HG02798 (cell line): ENCODE results near the gene GSG1L2.

Experiments
- ATAC-seq: cut with Tn5 transposase; IDR thresholded peaks from one replicate; pipeline ENCODE4 v1.9.1; 2021; ENCODE audit warnings: mild to moderate bottlenecking; ENCODE audit not compliant: unreplicated experiment, poor library complexity

GSG1L2 gene

GRCh38 chr17:9821921-9822320 is at the start of gene GSG1L2:
TSS of gene GSG1L2 (minus strand) at chr17:9822079. CDS start at chr17:9822071, 8 bp downstream.
- no peak for ATAC-seq

- no peak for ATAC-seq
Measured at GRCh38 chr17:9868552-9868951, 46.7 kb upstream of the GSG1L2 start.

- ATAC-seq: no peak
Measured at GRCh38 chr17:9865586-9865985, 43.7 kb upstream of the GSG1L2 start.

- ATAC-seq: no peak
Measured at GRCh38 chr17:9862949-9863348, 41.1 kb upstream of the GSG1L2 start.

GRCh38 chr17:9862220-9862619 is 40.3 kb upstream of the GSG1L2 start:
- ATAC-seq: no peak

GRCh38 chr17:9860851-9861250 is 39.0 kb upstream of the GSG1L2 start:
- no peak for ATAC-seq

- no peak for ATAC-seq
Measured at GRCh38 chr17:9859781-9860180, 37.9 kb upstream of the GSG1L2 start.

GRCh38 chr17:9855036-9855435 is 33.2 kb upstream of the GSG1L2 start:
- no peak for ATAC-seq

- ATAC-seq: no peak
Measured at GRCh38 chr17:9854255-9854654, 32.4 kb upstream of the GSG1L2 start.

GRCh38 chr17:9850151-9850550 is 28.3 kb upstream of the GSG1L2 start:
- ATAC-seq: no peak

- ATAC-seq: no peak
Measured at GRCh38 chr17:9845306-9845705, 23.4 kb upstream of the GSG1L2 start.

- no peak for ATAC-seq
Measured at GRCh38 chr17:9844153-9844552, 22.3 kb upstream of the GSG1L2 start.

- no peak for ATAC-seq
Measured at GRCh38 chr17:9843152-9844010, 21.5 kb upstream of the GSG1L2 start.

GRCh38 chr17:9842057-9842758 is 20.3 kb upstream of the GSG1L2 start:
- ATAC-seq: no peak

GRCh38 chr17:9839433-9839832 is 17.6 kb upstream of the GSG1L2 start:
- no peak for ATAC-seq

- ATAC-seq: no peak
Measured at GRCh38 chr17:9837551-9838471, 15.9 kb upstream of the GSG1L2 start.

- ATAC-seq: no peak
Measured at GRCh38 chr17:9833922-9834321, 12.0 kb upstream of the GSG1L2 start.

- ATAC-seq: no peak
Measured at GRCh38 chr17:9830711-9831110, 8.8 kb upstream of the GSG1L2 start.

GRCh38 chr17:9829343-9829742 is 7.5 kb upstream of the GSG1L2 start:
- ATAC-seq: no peak
